K562 (cell line): ENCODE results near the gene BCAS1. TPM values are rescaled to one million over a fixed set of nuclear protein-coding genes. Genes with fewer than 3 reads are reported as not detected.
A peak's percentile ranks its signal among the peaks of the same experiment; 100 is the strongest.

Experiments used
- DIDO1 ChIP-seq: fragments of 450-650 bp; IDR thresholded peaks from 2 replicates; pipeline ENCODE4 v1.6.1; 2016; ENCODE audit warnings: low read depth, missing biosample characterization, missing genetic modification characterization
- FOXA1 ChIP-seq: fragments of 450-650 bp; IDR thresholded peaks from 2 replicates; pipeline ENCODE4 v1.6.1; 2016; ENCODE audit warnings: mild to moderate bottlenecking, borderline replicate concordance
- polyA plus RNA-seq, 8 experiments: library from polyadenylated mRNA; depleted of rRNA in 4 of 8; stranded (reverse) in 5 of 8; unstranded in 3 of 8; fragments of >200 nt; fragmentation: Nextera tagmentation in 2 of 8; fragmentation: Illumina TruSeq in 1 of 8; extraction: Ambion mirVana in 2 of 8; extraction: Trizol in 1 of 8; gene quantifications; 2 replicates each; pipeline versions ENCODE4 v1.2.1 to v1.2.3, GENCODE V29; 2011 to 2014; ENCODE audit warnings: inconsistent platforms in 1 of 8, missing spikeins in 1 of 8
- total RNA-seq, 7 experiments: library from RNA; depleted of rRNA in 6 of 7; stranded (reverse); fragments of >200 nt in 6 of 7; fragmentation: Illumina TruSeq in 2 of 7; extraction: Trizol in 2 of 7; gene quantifications; 2 replicates each; pipeline versions ENCODE4 v1.2.1 to v1.2.3, GENCODE V29; 2011 to 2021; ENCODE audit warnings: low replicate concordance in 1 of 7
- TF ChIP-seq, protein P1 (sequence below): fragments of 450-650 bp; IDR thresholded peaks from 2 replicates; pipeline ENCODE4 v1.6.1; 2016; ENCODE audit warnings: low read depth

Gene BCAS1
- total and polyA plus RNA-seq, 9 of the 15 experiments (the other 6 are each of a cell fraction or from before 2014, with no cell fraction given) = 0.18 to 2.3 (median 0.93) TPM

DNA sequence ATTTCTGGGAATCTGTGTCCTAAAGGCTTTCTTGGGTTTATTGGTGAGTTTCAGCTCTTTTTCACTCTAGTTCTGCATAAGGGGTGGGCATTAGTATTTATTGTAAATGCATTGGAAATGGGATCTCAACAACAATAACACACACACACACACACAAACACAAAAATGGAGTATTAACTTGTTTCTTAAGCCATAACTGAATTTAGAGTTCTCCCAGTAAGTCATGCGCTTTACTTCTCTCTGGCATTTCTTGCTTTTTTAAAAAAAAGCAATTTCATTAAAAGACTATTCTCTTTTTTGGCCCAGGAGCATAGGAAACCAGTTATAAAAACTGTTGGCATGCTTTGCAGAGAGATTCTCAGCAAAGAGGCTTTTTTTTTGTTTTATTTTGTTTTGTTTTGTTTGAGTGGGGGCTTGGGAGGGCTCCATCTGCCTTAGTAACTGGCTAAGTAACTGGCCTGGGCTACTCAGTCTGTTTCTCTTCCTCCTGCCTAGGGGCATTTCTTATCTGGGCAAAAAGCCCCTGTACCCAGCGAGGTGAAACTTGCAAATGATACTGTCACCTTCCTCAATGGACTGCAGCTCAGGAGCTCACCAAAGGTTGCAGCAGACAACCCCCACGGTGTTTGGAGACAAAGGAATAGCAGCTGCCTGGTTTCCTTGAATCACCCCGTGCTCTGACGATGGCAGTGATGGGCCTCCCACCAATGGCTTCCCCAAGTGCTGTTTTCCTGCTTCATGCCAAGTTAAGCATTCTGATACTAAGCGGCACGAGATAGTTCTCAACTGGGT is 128.5 kb downstream of the BCAS1 start (continued):
- TF ChIP-seq, protein P1, sequence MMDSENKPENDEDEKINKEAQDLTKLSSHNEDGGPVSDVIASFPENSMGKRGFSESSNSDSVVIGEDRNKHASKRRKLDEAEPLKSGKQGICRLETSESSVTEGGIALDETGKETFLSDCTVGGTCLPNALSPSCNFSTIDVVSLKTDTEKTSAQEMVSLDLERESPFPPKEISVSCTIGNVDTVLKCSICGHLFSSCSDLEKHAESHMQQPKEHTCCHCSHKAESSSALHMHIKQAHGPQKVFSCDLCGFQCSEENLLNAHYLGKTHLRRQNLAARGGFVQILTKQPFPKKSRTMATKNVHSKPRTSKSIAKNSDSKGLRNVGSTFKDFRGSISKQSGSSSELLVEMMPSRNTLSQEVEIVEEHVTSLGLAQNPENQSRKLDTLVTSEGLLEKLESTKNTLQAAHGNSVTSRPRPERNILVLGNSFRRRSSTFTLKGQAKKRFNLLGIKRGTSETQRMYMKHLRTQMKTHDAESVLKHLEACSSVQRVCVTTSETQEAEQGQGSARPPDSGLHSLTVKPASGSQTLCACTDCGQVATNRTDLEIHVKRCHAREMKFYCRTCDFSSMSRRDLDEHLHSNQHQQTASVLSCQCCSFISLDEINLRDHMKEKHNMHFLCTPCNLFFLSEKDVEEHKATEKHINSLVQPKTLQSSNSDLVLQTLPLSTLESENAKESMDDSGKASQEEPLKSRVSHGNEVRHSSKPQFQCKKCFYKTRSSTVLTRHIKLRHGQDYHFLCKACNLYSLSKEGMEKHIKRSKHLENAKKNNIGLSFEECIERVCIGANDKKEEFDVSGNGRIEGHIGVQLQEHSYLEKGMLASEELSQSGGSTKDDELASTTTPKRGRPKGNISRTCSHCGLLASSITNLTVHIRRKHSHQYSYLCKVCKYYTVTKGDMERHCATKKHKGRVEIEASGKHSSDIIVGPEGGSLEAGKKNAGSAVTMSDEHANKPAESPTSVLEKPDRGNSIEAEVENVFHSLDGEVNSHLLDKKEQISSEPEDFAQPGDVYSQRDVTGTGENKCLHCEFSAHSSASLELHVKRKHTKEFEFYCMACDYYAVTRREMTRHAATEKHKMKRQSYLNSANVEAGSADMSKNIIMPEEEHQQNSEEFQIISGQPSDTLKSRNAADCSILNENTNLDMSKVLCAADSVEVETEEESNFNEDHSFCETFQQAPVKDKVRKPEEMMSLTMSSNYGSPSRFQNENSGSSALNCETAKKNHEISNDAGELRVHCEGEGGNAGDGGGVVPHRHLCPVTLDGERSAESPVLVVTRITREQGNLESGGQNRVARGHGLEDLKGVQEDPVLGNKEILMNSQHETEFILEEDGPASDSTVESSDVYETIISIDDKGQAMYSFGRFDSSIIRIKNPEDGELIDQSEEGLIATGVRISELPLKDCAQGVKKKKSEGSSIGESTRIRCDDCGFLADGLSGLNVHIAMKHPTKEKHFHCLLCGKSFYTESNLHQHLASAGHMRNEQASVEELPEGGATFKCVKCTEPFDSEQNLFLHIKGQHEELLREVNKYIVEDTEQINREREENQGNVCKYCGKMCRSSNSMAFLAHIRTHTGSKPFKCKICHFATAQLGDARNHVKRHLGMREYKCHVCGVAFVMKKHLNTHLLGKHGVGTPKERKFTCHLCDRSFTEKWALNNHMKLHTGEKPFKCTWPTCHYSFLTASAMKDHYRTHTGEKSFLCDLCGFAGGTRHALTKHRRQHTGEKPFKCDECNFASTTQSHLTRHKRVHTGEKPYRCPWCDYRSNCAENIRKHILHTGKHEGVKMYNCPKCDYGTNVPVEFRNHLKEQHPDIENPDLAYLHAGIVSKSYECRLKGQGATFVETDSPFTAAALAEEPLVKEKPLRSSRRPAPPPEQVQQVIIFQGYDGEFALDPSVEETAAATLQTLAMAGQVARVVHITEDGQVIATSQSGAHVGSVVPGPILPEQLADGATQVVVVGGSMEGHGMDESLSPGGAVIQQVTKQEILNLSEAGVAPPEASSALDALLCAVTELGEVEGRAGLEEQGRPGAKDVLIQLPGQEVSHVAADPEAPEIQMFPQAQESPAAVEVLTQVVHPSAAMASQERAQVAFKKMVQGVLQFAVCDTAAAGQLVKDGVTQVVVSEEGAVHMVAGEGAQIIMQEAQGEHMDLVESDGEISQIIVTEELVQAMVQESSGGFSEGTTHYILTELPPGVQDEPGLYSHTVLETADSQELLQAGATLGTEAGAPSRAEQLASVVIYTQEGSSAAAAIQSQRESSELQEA = no peak
- no peak for TF ChIP-seq DIDO1 (tag)
- 0 out of 2 replicates have a peak, but pooled peaks have one; percentile 17 for TF ChIP-seq FOXA1
